PFSK-1 (cell line): ENCODE data around the gene NAV2.

Experiments used
- FOXP2 ChIP-seq: optimal IDR thresholded peaks from 2 replicates; pipeline ENCODE3; 2011; ENCODE audit warnings: borderline replicate concordance, control low read depth, inconsistent platforms; ENCODE audit not compliant: insufficient read depth; ENCODE audit errors: extremely low read length, extremely low read depth
- POLR2AphosphoS5 ChIP-seq: IDR thresholded peaks from 2 replicates; pipeline ENCODE4 v1.6.1; 2012; ENCODE audit warnings: low read depth, mild to moderate bottlenecking, control low read depth, low read length, moderate library complexity
- SIN3A ChIP-seq: IDR thresholded peaks from 2 replicates; pipeline ENCODE4 v1.6.1; 2012; ENCODE audit warnings: mild to moderate bottlenecking, low read length, moderate library complexity, borderline replicate concordance; ENCODE audit not compliant: insufficient read depth
- TAF1 ChIP-seq: IDR thresholded peaks from 2 replicates; pipeline ENCODE4 v1.6.1; 2012; ENCODE audit warnings: low read length, control low read depth, borderline replicate concordance; ENCODE audit not compliant: insufficient read depth
- TF ChIP-seq, protein P1 (sequence below), 2 experiments: IDR thresholded peaks; 2 replicates each; pipeline versions ENCODE4 v1.6.1 to v1.8.0; 2011 to 2012; ENCODE audit warnings: low read depth in 2 of 2, low read length in 2 of 2, control low read depth in 1 of 2, inconsistent platforms in 1 of 2, mild to moderate bottlenecking in 1 of 2, moderate library complexity in 1 of 2; ENCODE audit not compliant: insufficient read depth in 1 of 2

NAV2 gene

DNA sequence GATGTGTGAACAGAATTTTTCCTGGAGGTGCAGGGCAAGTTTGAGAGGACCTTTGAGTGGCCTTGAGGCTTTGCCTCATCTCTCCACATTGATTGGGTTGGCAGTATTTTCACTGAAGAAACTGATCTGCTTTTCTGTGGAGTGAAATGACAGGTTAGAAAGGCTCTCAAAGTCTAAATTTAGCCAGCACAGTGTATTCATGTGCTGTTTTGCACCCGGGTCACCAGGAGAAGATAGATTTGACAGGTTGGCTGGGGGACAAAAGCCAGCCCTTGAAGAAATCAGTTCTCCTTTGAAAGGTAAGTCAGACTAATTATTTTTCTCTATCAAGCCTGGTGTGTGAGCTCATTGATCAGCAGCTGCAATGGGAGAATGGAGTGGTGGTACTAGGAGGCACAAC lies 294.7 kb downstream of the NAV2 start:
- TF ChIP-seq FOXP2 (no peak), POLR2AphosphoS5 (no peak), SIN3A (no peak), TAF1 (no peak)
- TF ChIP-seq, protein P1, sequence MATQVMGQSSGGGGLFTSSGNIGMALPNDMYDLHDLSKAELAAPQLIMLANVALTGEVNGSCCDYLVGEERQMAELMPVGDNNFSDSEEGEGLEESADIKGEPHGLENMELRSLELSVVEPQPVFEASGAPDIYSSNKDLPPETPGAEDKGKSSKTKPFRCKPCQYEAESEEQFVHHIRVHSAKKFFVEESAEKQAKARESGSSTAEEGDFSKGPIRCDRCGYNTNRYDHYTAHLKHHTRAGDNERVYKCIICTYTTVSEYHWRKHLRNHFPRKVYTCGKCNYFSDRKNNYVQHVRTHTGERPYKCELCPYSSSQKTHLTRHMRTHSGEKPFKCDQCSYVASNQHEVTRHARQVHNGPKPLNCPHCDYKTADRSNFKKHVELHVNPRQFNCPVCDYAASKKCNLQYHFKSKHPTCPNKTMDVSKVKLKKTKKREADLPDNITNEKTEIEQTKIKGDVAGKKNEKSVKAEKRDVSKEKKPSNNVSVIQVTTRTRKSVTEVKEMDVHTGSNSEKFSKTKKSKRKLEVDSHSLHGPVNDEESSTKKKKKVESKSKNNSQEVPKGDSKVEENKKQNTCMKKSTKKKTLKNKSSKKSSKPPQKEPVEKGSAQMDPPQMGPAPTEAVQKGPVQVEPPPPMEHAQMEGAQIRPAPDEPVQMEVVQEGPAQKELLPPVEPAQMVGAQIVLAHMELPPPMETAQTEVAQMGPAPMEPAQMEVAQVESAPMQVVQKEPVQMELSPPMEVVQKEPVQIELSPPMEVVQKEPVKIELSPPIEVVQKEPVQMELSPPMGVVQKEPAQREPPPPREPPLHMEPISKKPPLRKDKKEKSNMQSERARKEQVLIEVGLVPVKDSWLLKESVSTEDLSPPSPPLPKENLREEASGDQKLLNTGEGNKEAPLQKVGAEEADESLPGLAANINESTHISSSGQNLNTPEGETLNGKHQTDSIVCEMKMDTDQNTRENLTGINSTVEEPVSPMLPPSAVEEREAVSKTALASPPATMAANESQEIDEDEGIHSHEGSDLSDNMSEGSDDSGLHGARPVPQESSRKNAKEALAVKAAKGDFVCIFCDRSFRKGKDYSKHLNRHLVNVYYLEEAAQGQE (IDR thresholded peaks at IDR 0.05; ENCODE audit: insufficient read depth in 1 of 2, low read depth in 2 of 2, low read length in 2 of 2): no peak

DNA sequence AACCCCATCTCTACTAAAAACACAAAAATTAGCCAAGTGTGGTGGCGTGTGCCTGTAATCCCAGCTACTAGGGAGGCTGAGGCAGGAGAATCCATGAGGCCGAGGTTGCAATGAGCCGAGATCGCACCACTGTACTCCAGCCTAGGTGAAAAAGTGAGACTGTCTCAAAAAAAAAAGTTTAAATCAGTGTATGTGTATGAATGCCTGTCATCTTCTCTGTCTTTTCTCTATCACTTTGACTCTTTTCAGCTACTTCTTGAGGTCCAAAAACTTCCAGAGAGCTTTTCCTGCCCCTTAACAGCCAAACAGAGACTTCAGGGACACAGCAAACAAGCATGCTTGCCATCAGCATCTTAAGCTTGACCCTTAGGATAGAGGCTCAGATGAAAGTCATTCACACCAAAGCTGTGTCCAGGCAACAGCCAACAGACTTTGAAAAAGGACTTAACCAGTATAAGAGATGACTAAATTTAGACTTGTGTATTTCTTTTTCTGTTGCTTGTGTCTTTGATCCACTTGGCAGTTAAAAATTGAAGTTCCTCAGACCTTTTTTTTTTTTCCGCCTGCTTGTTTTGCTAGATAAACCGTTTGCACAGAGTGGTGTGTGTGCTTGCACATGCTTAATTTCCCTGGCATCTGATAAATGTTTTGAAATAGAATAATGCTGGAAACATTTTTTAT lies 295.7 kb downstream of the NAV2 start:
- TF ChIP-seq, protein P1 (IDR thresholded peaks at IDR 0.05; ENCODE audit: insufficient read depth in 1 of 2, low read depth in 2 of 2, low read length in 2 of 2): no peak
- TF ChIP-seq POLR2AphosphoS5 (no peak), TAF1 (no peak), FOXP2 (no peak), SIN3A (no peak)

DNA sequence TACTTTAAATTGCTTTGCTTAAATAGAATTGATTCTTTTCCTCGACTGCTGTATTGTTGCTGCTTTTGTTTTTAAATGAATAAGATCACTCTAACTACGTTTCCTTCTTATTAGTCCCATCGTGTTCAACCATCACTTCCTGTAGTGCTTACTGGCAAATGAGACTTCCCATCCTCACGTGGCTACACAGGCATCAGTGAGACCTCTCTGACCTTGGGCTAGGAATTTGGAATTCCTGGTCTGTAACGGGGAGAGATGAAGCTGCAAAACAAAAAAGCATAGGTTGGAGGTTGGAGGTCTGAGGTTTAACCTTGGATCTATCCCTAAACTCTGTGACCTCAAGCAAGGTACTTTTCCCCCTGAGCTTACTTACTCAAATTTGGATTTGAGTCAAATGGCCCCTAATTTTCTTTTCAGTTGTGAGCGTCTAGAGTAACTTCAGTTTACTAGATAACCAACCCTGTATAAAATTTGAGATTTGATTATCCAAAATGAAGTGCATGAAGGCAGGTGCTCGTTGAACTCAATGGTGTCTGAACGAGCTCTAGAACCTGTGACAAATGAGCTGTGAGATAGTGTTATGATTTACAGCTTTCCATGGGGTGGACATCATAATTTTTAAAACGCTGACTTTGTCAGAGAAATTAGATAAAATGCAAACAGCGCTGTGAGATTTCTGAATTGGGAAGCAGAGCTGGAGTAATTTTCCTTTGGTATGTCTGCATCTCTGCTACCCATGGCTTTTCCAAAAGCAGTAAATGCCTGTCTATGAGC lies 296.4 kb downstream of the NAV2 start:
- TF ChIP-seq FOXP2 (no peak), SIN3A (no peak), POLR2AphosphoS5 (no peak), TAF1 (no peak)
- TF ChIP-seq, protein P1 (IDR thresholded peaks at IDR 0.05; ENCODE audit: insufficient read depth in 1 of 2, low read depth in 2 of 2, low read length in 2 of 2): no peak

DNA sequence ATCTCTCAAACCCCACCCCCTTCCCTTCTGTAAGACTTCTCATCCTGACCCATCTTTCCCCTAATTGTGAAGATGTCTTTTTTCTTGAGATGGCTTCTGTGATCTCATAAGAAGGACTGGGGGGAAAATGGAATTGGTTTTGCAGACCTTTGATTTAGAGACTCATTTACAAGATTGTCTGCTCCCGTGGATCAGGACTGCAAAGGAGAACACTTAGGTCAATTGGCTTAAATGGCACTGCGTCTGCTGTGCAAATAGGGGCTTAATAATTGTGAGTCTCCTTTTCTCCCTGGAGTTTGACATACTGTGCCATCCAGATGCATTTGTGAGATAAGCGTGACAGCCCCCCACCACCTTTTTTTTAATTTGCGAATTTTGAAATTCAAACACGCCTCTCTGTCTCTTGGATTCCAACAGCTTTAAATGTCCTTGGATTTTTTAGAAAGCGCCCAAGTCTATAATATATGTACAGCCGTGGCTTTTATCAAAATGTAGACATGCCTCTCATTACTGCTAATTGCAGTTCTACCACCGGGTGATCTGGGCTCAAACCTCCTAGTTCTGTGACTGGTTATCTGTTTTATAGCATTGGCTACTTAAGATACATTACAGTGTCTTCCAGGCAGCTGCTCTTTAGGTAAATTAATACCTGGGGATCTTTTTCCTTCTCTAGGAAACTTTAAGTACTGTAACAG lies 297.7 kb downstream of the NAV2 start:
- no peak for TF ChIP-seq TAF1
- TF ChIP-seq, protein P1 (IDR thresholded peaks at IDR 0.05; ENCODE audit: insufficient read depth in 1 of 2, low read depth in 2 of 2, low read length in 2 of 2): no peak
- no peak for TF ChIP-seq FOXP2
- no peak for TF ChIP-seq POLR2AphosphoS5
- no peak for TF ChIP-seq SIN3A
